NK-92 (cell line): ENCODE data around the gene FAM118B.
"Not testable (repeated sequence)": the region's sequence is repeated elsewhere in the genome, so short reads cannot be mapped to it uniquely, and the experiment has no call there.

Experiments used
- DNase-seq: peaks from one replicate; lab custom pipeline; 2025; ENCODE audit not compliant: unreplicated experiment; lab: John Stamatoyannopoulos, UW

FAM118B gene

DNA sequence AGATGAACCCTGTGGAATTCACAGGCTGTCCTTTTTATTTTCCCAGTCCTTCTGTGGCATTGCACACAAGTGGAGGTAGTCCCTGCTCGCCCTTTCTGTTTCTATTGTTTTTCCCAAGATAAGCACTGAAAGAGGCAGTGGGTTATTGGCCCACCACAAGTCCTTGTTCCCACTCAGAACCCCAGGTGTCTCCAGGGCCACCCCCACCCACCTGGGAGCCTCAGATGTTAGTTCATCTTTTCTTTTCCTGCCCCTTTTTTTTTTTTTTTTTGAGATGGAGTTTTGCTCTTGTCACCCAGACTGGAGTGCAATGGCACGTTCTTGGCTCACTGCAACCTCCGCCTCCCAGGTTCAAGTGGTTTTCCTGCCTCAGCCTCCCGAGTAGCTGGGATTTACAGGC, 97.2 kb downstream of the FAM118B start:
- not testable (repeated sequence) for DNase-seq

GRCh38 chr11:126310200-126310991, 98.8 kb downstream of the FAM118B start:
- no peak for DNase-seq

- DNase-seq, result no peak
Measured at GRCh38 chr11:126310992-126311310, 99.4 kb downstream of the FAM118B start.

DNA sequence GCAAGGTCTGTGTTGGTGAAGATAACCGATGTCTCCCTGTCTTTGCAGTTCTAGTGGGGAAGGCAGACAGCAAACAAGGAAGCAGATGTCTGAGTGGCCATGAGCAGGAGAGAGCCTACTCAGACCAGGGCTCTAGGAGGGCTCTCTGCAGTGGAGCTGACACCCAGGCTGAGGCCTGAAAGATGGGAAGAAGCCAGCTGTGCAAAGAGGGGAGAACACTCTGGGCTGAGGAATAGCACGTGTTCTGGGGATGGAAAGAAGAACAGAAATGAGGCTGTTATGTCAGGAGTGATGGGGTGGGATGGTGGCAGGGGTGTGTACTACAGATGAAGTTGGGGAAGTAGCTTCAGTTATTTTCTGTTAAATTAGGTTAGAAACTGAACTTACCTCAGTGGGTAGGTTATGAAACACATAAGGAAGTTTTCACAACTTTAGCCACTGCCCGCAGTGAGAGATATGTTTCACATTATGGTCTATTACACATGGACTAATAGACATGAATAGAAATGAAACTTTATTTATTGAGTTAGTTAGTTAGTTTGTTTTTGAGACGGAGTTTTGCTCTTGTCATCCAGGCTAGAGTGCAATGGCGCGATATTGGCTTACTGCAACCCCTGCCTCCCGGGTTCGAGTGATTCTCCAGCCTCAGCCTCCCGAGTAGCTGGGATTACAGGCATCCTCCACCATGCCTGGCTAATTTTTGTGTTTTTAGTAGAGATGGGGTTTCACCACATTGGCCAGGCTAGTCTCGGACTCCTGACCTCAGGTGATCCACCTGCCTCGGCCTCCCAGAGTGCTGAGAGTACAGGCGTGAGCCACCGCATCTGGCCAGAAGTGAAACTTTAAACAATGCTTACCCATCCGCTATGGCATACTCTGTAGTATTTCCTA, 100.1 kb downstream of the FAM118B start:
- no peak for DNase-seq
